Stimulated activated CD4-positive, alpha-beta T cell treated with anti-CD3 and anti-CD28 coated beads, Interleukin-2, amount 100 ng/mL, for 4 hours (primary cell): ENCODE measurements around the gene C6orf47.
A peak's percentile ranks its signal among the peaks of the same experiment; 100 is the strongest.

Experiments
- DNase-seq: peaks from one replicate; pipeline ENCODE4 v3.0.0-alpha.2; 2020; ENCODE audit warnings: low read depth

Gene C6orf47

GRCh38 chr6:31687860-31688693 is 27.5 kb upstream of the C6orf47 start:
- no peak for DNase-seq

- DNase-seq = no peak
These were observed 26.7 kb upstream of the C6orf47 start for GRCh38 chr6:31687321-31687720.

DNA sequence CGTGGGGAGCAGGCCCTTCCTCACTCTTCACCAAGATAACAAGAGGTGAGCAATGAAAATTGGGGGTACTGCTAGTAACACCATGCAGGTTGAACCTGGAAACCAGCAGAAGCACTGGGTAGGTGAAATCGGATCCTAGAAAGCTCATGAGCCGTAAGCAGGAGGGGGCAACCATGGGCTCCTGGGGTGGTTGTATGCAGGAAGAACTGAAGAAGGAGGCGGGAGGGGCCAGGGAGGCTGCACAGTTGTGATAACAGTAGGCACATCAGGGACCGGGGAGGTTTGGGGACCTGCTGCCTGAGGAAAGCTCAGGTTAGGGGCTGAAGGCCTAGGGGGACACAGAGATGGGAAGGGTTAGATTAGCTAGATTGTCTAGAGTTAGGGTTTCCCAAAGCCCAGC is 25.9 kb upstream of the C6orf47 start:
- DNase-seq = no peak

DNA sequence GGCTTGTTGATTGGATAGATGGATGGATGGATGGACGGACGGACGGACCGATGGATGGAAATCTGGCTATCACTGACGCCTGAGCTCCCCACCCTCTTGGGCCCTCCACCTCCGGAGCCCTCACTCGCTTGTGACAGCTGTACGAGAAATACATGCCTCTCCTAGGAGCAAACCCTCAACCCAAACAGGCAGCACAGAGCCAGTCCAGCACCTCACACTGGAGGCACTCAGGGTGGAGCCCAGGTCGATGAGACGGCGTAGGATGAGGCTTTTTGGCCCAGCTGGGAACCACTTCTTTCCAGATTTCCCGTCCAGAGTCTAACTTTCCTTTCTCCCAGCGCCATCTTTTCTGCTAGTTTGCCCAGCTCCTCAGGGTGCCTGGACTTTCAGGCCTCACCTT is 23.0 kb upstream of the C6orf47 start:
- no peak for DNase-seq

DNA sequence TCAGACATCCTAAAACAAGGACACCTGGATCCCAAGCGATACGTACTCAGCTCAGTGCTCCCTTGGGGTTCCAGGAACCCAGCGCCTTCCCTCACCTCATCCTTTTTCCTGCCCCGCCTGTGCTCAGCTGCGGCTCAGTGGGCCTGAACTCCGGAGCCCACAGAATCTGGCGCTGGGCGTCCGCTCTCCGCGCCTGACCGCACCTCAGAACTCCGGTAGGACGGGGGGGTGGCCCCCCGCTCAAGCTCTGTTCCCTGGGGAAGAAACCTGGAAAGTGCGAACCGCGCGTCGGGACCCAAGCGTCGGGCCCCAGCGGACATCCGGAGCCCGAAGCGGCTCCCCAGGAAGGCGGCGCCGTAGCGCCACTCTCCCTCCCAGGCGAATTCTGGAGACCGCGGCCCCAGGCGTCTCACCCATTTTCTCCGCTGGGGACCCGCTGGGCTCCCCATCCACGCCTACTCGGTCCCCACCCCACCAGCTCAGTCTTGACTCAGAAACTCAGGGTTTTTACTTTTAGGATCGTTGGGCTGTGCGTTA is 20.6 kb upstream of the C6orf47 start:
- no peak for DNase-seq

DNA sequence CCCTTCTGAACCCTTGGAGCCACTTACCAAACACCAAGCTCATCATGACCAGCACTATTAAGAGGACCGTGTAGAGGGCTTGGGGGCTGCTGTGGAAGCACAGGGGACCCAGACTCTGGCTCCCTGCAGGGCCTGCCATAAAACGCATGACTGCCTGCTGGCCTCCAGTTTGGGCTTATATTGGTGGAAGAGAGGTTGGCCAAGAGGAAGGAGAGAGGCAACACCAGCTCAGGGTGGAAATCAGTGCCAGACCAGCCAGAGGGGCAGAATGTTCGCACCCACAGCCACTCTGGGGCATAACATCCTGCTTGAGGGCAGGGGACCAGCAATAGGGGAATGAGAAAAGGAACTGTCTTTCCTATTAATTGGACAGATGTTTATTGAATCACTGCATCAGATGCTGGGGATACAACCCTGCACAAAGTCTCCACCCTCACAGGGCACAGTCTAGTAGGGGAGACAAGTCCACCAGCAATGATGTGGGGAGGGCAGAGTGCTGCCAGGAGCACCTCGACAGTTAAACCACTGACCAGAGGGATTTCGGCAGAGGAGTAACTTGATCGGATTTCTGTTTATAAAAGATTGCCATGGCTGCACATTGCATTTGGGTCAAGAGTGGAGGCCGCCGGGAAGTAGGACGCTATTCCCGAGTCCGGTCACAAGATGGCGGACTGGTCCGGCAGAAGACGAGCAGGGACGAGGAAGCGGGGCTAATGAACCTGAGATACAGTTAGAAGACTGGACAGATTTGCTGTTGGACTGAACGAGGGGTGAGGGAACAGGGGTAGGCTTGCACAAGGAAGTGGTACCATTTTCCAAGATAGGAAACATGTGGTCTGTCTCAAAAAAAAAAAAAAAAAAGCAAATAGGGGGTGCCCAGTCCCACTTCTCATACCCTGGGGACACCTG is 19.9 kb upstream of the C6orf47 start, which contains the start of gene LY6G5C:
TSS of gene LY6G5C (minus strand) at position 842 of the 909 bp plus-strand sequence. CDS start at position 148, 694 bp downstream.
- no peak for DNase-seq

DNA sequence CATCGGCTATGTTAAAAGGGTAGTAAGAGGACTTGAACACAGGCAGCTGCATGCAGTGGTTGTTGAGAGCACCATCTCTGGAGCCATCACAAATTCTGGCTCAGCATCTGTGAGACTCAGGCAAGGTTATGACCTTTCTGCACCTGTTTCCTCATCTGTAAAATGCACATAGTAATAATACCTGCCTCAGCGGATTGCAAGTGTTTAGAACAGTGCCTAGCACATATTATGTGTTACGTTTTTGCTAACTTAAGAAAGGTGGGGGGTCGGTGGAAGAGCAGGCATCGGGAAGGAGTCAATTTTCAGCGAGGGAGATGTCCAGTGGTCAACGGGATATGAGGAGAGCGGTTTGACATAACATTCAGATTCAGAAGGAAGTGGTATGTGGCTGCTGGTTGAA is 17.4 kb upstream of the C6orf47 start:
- no peak for DNase-seq

- DNase-seq = no peak
These were observed 16.3 kb upstream of the C6orf47 start for GRCh38 chr6:31676904-31677303.

GRCh38 chr6:31676322-31676903 is 15.8 kb upstream of the C6orf47 start:
- no peak for DNase-seq

- no peak for DNase-seq
These were observed 9.1 kb upstream of the C6orf47 start, which contains the start of gene LY6G5B for GRCh38 chr6:31669676-31670075. LY6G5B (plus strand) TSS chr6:31669976; CDS start chr6:31670951, 975 bp downstream.

DNA sequence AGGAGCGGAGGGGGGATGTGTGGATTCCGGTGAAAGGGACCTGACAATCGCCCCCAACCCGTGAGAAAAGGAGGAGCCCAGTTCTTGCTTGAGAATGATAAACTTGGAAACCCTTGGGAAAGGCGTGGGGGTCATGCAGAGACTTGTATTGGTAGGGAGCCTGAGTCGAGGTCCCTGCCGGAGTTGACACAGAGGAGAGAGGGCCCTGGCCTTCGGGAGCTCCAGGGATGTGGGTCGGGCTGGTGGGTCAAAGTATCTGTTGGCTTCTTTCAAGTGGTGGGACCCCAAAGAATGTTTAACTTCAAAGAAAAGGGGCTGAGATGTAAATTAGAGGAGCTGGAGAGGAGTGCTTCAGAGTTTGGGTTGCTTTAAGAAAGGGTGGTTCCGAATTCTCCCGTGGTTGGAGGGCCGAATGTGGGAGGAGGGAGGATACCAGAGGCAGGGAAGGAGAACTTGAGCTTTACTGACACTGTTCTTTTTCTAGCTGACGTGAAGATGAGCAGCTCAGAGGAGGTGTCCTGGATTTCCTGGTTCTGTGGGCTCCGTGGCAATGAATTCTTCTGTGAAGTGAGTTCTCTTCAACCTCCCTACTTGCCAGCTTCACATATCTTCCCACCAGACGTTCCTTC is 5.9 kb upstream of the C6orf47 start:
- DNase-seq = no peak

GRCh38 chr6:31665501-31666336 is 5.1 kb upstream of the C6orf47 start, which contains the start of gene CSNK2B:
CSNK2B (plus strand) TSS chr6:31666080; CDS start chr6:31666832, 752 bp downstream.
- DNase-seq = peak; percentile 97

- DNase-seq = peak; percentile 84
These were observed 4.4 kb upstream of the C6orf47 start, which contains the start of gene GPANK1 for GRCh38 chr6:31664790-31665500. GPANK1 (minus strand) TSS chr6:31664997; CDS start chr6:31664478, 519 bp downstream.

- DNase-seq = no peak
These were observed 3.6 kb upstream of the C6orf47 start for GRCh38 chr6:31663961-31664789.

GRCh38 chr6:31663126-31663960 is 2.8 kb upstream of the C6orf47 start:
- DNase-seq = no peak

DNA sequence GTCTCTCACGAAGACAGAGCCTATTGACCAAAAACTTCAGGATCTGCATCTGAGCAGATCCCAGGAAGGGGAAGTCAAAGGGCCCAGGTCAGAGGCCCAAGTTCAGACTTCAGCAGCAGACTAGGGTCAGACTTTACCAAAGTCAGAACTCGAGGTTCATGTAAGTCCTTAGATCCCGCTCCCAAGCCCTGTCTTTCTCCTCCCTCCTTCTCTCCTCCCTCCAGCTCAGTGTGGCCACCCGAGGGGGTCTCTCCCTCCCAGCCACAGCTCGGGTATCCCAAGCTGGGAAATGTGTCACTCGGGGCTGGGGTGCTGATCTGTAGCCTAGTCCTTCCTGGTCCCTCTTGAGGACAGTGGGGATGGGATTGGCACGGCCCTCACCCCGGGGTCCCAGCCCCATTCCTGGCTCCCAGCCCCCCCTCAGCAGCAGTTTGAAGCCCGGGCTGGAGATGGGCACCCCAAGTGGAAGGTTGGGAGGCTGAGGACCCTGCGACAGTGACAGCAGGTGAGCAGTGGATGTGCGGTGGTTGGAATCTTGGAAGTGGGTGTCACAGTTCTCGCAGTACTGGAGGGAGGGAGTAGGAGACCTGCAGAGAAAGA is 1.6 kb upstream of the C6orf47 start:
- no peak for DNase-seq
